Natural killer cell (primary cell): ENCODE measurements around the gene PAGR1. TPM values are rescaled to one million over a fixed set of nuclear protein-coding genes. Genes with fewer than 3 reads are reported as not detected.

Source experiments
- ATAC-seq, 3 donors: fragments of 150-1000 bp in 2 of 3; fragments of 200-7000 bp in 1 of 3; cut with Tn5 transposase; 1 replicate in 1 of 3; 2 replicates in 2 of 3; pipeline ENCODE4 v1.10.0; 2021; ENCODE audit warnings: mild to moderate bottlenecking in 2 of 3, moderate library complexity in 2 of 3
- DNase-seq, 2 donors: peaks; one replicate each; pipeline versions ENCODE4 v3.0.0 to v3.0.0-alpha.2; 2013 to 2021; ENCODE audit warnings: mixed read lengths in 1 of 2
- H3K27ac ChIP-seq: one replicate; pipeline ENCODE4 v1.5.1; 2013; ENCODE audit warnings: mild to moderate bottlenecking, low read length
- H3K27me3 ChIP-seq: one replicate; pipeline ENCODE4 v1.6.1; 2013; ENCODE audit warnings: low read length; ENCODE audit not compliant: control insufficient read depth, insufficient read depth
- H3K36me3 ChIP-seq: one replicate; pipeline ENCODE4 v1.6.1; 2013; ENCODE audit warnings: low read length; ENCODE audit not compliant: control insufficient read depth, insufficient read depth
- H3K4me1 ChIP-seq: one replicate; pipeline ENCODE4 v1.6.1; 2013; ENCODE audit warnings: low read length; ENCODE audit not compliant: control insufficient read depth, insufficient read depth
- H3K4me3 ChIP-seq: one replicate; pipeline ENCODE4 v1.5.1; 2013; ENCODE audit warnings: low read length
- H3K9me3 ChIP-seq: one replicate; pipeline ENCODE4 v1.6.1; 2013; ENCODE audit warnings: low read length; ENCODE audit not compliant: control insufficient read depth, insufficient read depth
- H3K27ac Mint-ChIP-seq, 2 donors: one replicate each; pipeline ENCODE4 v1.8.0; 2022; ENCODE audit warnings: mild to moderate bottlenecking in 2 of 2, mixed read lengths in 2 of 2, moderate library complexity in 1 of 2
- H3K27me3 Mint-ChIP-seq, 2 donors: one replicate each; pipeline ENCODE4 v1.8.0; 2022; ENCODE audit warnings: low read depth in 2 of 2, mixed read lengths in 2 of 2
- H3K36me3 Mint-ChIP-seq: one replicate; pipeline ENCODE4 v1.8.0; 2022; ENCODE audit warnings: mixed read lengths
- H3K4me1 Mint-ChIP-seq, 2 donors: one replicate each; pipeline ENCODE4 v1.8.0; 2022; ENCODE audit warnings: mixed read lengths in 2 of 2
- H3K4me3 Mint-ChIP-seq: one replicate; pipeline ENCODE4 v1.8.0; 2022; ENCODE audit warnings: mild to moderate bottlenecking, moderate library complexity, mixed read lengths
- H3K9me3 Mint-ChIP-seq, 2 donors: one replicate each; pipeline ENCODE4 v1.8.0; 2022; ENCODE audit warnings: mixed read lengths in 2 of 2
- WGBS: methylation state at CpG from one replicate; pipeline ENCODE4 v1.1.7; 2013; ENCODE audit warnings: missing lambda C conversion rate; ENCODE audit not compliant: insufficient coverage; 5-methylcytosine and 5-hydroxymethylcytosine counted together
- intact Hi-C: fragments of 100-400 bp; cut with micrococcal nuclease; formaldehyde crosslinking; loops from one replicate; pipeline ENCODE4 v1.14.2; 2022
- total RNA-seq, 4 donors: library from RNA; stranded (reverse); fragments of 120-200 nt in 1 of 4; gene quantifications; one replicate each; pipeline versions ENCODE4 v1.2.3 to v1.2.4, GENCODE V29; 2013 to 2022
- TF ChIP-seq, protein P1 (sequence below): fragments of 200-600 bp; IDR thresholded peaks from one replicate; pipeline ENCODE4 v1.8.0; 2022; ENCODE audit warnings: antibody characterized with exemption

Gene PAGR1
- total RNA-seq, 3 donors from 2014 or later (not counting 1 experiment from before 2014, with no cell fraction given) = 8.9 to 16.2 (median 13.4) TPM

- 95% methylated on average over 27 of the region's 28 CpGs for WGBS
- ATAC-seq (no peak), DNase-seq (no peak)
- Mint-ChIP-seq H3K27ac (peak overlapping the region in 1 of 2 donors; percentile 63), H3K27me3 (no peaks in the 10 kb centered on the region), H3K9me3 (no peaks in the 10 kb centered on the region), H3K36me3 (no peaks in the 10 kb centered on the region), H3K4me1 (peaks cover 0 to 6% of the 10 kb centered on the region in 2 donors), H3K4me3 (no peak overlapping the region)
- H3K27ac ChIP-seq = no peak overlapping the region
- intact Hi-C loops = no loop called here
- no peaks in the 10 kb centered on the region for H3K9me3 ChIP-seq
- H3K4me3 ChIP-seq = no peak overlapping the region
- no peaks in the 10 kb centered on the region for H3K27me3 ChIP-seq
- peaks cover 5% of the 10 kb centered on the region for H3K4me1 ChIP-seq
- TF ChIP-seq, protein P1, sequence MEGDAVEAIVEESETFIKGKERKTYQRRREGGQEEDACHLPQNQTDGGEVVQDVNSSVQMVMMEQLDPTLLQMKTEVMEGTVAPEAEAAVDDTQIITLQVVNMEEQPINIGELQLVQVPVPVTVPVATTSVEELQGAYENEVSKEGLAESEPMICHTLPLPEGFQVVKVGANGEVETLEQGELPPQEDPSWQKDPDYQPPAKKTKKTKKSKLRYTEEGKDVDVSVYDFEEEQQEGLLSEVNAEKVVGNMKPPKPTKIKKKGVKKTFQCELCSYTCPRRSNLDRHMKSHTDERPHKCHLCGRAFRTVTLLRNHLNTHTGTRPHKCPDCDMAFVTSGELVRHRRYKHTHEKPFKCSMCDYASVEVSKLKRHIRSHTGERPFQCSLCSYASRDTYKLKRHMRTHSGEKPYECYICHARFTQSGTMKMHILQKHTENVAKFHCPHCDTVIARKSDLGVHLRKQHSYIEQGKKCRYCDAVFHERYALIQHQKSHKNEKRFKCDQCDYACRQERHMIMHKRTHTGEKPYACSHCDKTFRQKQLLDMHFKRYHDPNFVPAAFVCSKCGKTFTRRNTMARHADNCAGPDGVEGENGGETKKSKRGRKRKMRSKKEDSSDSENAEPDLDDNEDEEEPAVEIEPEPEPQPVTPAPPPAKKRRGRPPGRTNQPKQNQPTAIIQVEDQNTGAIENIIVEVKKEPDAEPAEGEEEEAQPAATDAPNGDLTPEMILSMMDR = no peak
- peaks cover 53% of the 10 kb centered on the region for H3K36me3 ChIP-seq
These were observed 28.8 kb downstream of the PAGR1 start for GRCh38 chr16:29844575-29845331.

- intact Hi-C loops = no loop called here
- no peaks in the 10 kb centered on the region for H3K27me3 Mint-ChIP-seq
- ATAC-seq (no peak), DNase-seq (no peak)
- no peak overlapping the region for H3K27ac ChIP-seq
- H3K9me3 Mint-ChIP-seq = no peaks in the 10 kb centered on the region
- peaks cover 0 to 6% of the 10 kb centered on the region in 2 donors for H3K4me1 Mint-ChIP-seq
- 96% methylated on average over 18 of the region's 18 CpGs for WGBS
- no peaks in the 10 kb centered on the region for H3K36me3 Mint-ChIP-seq
- peaks cover 5% of the 10 kb centered on the region for H3K4me1 ChIP-seq
- no peaks in the 10 kb centered on the region for H3K9me3 ChIP-seq
- no peaks in the 10 kb centered on the region for H3K27me3 ChIP-seq
- TF ChIP-seq, protein P1 = no peak
- H3K4me3 Mint-ChIP-seq = no peak overlapping the region
- H3K27ac Mint-ChIP-seq = peak overlapping the region in 1 of 2 donors; percentile 63
- H3K36me3 ChIP-seq = peaks cover 46% of the 10 kb centered on the region
- no peak overlapping the region for H3K4me3 ChIP-seq
These were observed 29.7 kb downstream of the PAGR1 start for GRCh38 chr16:29845656-29846055.

DNA sequence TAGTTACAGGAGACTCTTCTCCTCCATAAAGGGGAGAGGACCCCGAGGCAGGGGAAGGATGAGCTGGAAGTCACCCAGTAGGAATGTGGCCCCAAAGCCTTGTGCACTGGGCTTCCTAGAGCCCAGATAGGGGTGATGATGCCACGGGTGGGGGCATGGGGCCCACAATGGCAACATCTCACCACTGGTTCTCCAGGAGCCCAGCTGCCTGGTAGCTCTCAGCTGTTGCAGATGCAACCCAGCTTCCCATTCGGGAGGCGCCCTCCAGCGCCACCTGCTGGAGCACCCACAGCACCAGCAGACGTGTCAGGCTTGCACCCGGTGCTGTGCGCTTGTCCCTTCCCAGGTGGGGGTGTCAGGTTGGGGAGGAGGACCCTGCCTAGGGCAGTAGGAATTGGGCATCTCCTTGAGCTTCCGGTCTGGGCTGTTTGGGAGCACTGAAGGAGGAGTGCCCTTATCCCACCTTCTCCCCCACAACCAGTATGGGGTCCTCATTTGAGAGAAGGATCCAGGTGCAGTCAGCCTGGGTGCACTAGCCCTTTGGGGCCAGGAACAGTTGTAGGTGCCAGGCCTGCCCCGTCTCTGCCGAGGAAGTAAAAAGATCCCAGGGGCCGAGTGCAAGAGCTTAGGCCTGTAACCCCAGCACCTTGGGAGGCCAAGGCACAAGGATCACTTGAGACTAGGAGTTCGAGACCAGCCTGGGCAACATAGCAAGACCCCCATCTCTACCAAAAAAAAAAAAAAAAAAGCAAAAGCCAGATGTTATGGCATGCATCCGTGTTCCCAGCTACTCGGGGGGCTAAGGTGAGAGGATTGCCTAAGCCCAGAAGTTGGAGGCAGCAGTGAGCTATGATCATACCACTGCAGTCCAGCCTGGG, 32.7 kb downstream of the PAGR1 start:
- DNase-seq (peak; percentile 75 to 89), ATAC-seq (peak; percentile 85 to 97 (median 90))
- 55% methylated on average over 14 of the region's 15 CpGs for WGBS
- Mint-ChIP-seq H3K27me3 (no peaks in the 10 kb centered on the region), H3K4me3 (no peak overlapping the region), H3K27ac (peak overlapping the region; percentile 36 to 75), H3K4me1 (peaks cover 0 to 6% of the 10 kb centered on the region in 2 donors), H3K9me3 (no peaks in the 10 kb centered on the region), H3K36me3 (no peaks in the 10 kb centered on the region)
- no peaks in the 10 kb centered on the region for H3K27me3 ChIP-seq
- intact Hi-C loops = loop anchor here (1.0 to 2.0 kb wide), 2 partner anchors 147 to 156 kb away; no protein-coding TSS in a partner anchor
- H3K4me1 ChIP-seq = peaks cover 5% of the 10 kb centered on the region
- TF ChIP-seq, protein P1 = peak; percentile 84
- peaks cover 28% of the 10 kb centered on the region for H3K36me3 ChIP-seq
- no peak overlapping the region for H3K4me3 ChIP-seq
- no peaks in the 10 kb centered on the region for H3K9me3 ChIP-seq
- no peak overlapping the region for H3K27ac ChIP-seq
